K562 (cell line): ENCODE results near the gene MATN1. TPM values are rescaled to one million over a fixed set of nuclear protein-coding genes. Genes with fewer than 3 reads are reported as not detected.

Experiments used
- ESRRA ChIP-seq: fragments of 450-650 bp; IDR thresholded peaks from 2 replicates; pipeline ENCODE4 v1.6.1; 2014; ENCODE audit warnings: low read depth, mild to moderate bottlenecking, moderate library complexity, borderline replicate concordance
- FOS ChIP-seq: IDR thresholded peaks from 3 replicates; pipeline ENCODE4 v1.6.1; 2011; ENCODE audit not compliant: insufficient read length; ENCODE audit errors: extremely low read depth
- HMG20B ChIP-seq: fragments of 250-450 bp; sonication (Bioruptor Pico); IDR thresholded peaks from 2 replicates; pipeline ENCODE4 v1.5.0; 2021; ENCODE audit warnings: mild to moderate bottlenecking
- JUND ChIP-seq, 2 experiments: IDR thresholded peaks; 2 replicates in 1 of 2; 3 replicates in 1 of 2; pipeline ENCODE4 v1.6.1; 2011; ENCODE audit warnings: borderline replicate concordance in 2 of 2, low read depth in 2 of 2, low read length in 2 of 2, improper control_type of control experiment in 1 of 2, missing biosample characterization in 1 of 2, missing genetic modification characterization in 1 of 2, missing genetic modification reagents in 1 of 2
- KLF6 ChIP-seq: fragments of 250-450 bp; sonication (Bioruptor Pico); IDR thresholded peaks from 2 replicates; pipeline ENCODE4 v1.4.0; 2020; ENCODE audit warnings: mild to moderate bottlenecking, moderate library complexity, borderline replicate concordance
- NR2C2 ChIP-seq, 2 experiments: fragments of 200-800 bp in 1 of 2; sonication (Bioruptor generic) in 1 of 2; sonication (generic) in 1 of 2; formaldehyde crosslinking in 1 of 2; IDR thresholded peaks; 2 replicates each; pipeline versions ENCODE4 v1.6.1 to v1.8.0; 2016 to 2022; ENCODE audit warnings: mild to moderate bottlenecking in 1 of 2, missing compliant biosample characterization in 1 of 2, missing genetic modification characterization in 1 of 2, missing genetic modification reagents in 1 of 2
- NR2F6 ChIP-seq: fragments of 450-650 bp; formaldehyde crosslinking; IDR thresholded peaks from 2 replicates; pipeline ENCODE4 v1.4.0; 2020; ENCODE audit warnings: mild to moderate bottlenecking
- PHF21A ChIP-seq: fragments of 450-650 bp; IDR thresholded peaks from 2 replicates; pipeline ENCODE4 v1.6.1; 2017; ENCODE audit warnings: low read depth, borderline replicate concordance
- RBM34 ChIP-seq: fragments of 200-400 bp; formaldehyde crosslinking; IDR thresholded peaks from 2 replicates; pipeline ENCODE4 v1.6.1; 2018; ENCODE audit warnings: low read length, borderline replicate concordance; ENCODE audit not compliant: insufficient read depth
- RREB1 ChIP-seq: fragments of 250-450 bp; sonication (Bioruptor Pico); IDR thresholded peaks from 2 replicates; pipeline ENCODE4 v1.4.0; 2020
- SIX5 ChIP-seq, 2 experiments: IDR thresholded peaks; 2 replicates each; pipeline ENCODE4 v1.6.1; 2011; ENCODE audit warnings: low read length in 2 of 2, borderline replicate concordance in 1 of 2, low read depth in 1 of 2, mild to moderate bottlenecking in 1 of 2, moderate library complexity in 1 of 2; ENCODE audit not compliant: insufficient read depth in 1 of 2
- SMC3 ChIP-seq: conservative IDR thresholded peaks from 2 replicates; pipeline ENCODE4 v1.6.1; 2011; ENCODE audit warnings: low read depth, low read length, improper control_type of control experiment; ENCODE audit not compliant: insufficient read depth
- SOX6 ChIP-seq: fragments of 450-650 bp; IDR thresholded peaks from 2 replicates; pipeline ENCODE4 v1.6.1; 2014; ENCODE audit warnings: mild to moderate bottlenecking
- SRSF7 ChIP-seq: fragments of 200-400 bp; formaldehyde crosslinking; optimal IDR thresholded peaks from 2 replicates; pipeline ENCODE3; 2017; ENCODE audit warnings: mild to moderate bottlenecking, low read depth, low read length
- THRAP3 ChIP-seq: fragments of 450-650 bp; IDR thresholded peaks from 2 replicates; pipeline ENCODE4 v1.6.1; 2016; ENCODE audit warnings: mild to moderate bottlenecking, inconsistent platforms, borderline replicate concordance
- TRIM28 ChIP-seq: fragments of 450-650 bp; IDR thresholded peaks from 2 replicates; pipeline ENCODE4 v1.6.1; 2017
- polyA plus RNA-seq, 8 experiments: library from polyadenylated mRNA; depleted of rRNA in 4 of 8; stranded (reverse) in 5 of 8; unstranded in 3 of 8; fragments of >200 nt; fragmentation: Nextera tagmentation in 2 of 8; fragmentation: Illumina TruSeq in 1 of 8; extraction: Ambion mirVana in 2 of 8; extraction: Trizol in 1 of 8; gene quantifications; 2 replicates each; pipeline versions ENCODE4 v1.2.1 to v1.2.3, GENCODE V29; 2011 to 2014; ENCODE audit warnings: inconsistent platforms in 1 of 8, missing spikeins in 1 of 8
- total RNA-seq, 7 experiments: library from RNA; depleted of rRNA in 6 of 7; stranded (reverse); fragments of >200 nt in 6 of 7; fragmentation: Illumina TruSeq in 2 of 7; extraction: Trizol in 2 of 7; gene quantifications; 2 replicates each; pipeline versions ENCODE4 v1.2.1 to v1.2.3, GENCODE V29; 2011 to 2021; ENCODE audit warnings: low replicate concordance in 1 of 7
- TF ChIP-seq, protein P1 (sequence below): fragments of 450-650 bp; IDR thresholded peaks from 2 replicates; pipeline ENCODE4 v1.6.1; 2016; ENCODE audit warnings: low read depth, mild to moderate bottlenecking, moderate library complexity

Gene MATN1
- total and polyA plus RNA-seq, 9 of the 15 experiments (the other 6 are each of a cell fraction or from before 2014, with no cell fraction given): 0.10 to 2.3 (median 1.2) TPM

DNA sequence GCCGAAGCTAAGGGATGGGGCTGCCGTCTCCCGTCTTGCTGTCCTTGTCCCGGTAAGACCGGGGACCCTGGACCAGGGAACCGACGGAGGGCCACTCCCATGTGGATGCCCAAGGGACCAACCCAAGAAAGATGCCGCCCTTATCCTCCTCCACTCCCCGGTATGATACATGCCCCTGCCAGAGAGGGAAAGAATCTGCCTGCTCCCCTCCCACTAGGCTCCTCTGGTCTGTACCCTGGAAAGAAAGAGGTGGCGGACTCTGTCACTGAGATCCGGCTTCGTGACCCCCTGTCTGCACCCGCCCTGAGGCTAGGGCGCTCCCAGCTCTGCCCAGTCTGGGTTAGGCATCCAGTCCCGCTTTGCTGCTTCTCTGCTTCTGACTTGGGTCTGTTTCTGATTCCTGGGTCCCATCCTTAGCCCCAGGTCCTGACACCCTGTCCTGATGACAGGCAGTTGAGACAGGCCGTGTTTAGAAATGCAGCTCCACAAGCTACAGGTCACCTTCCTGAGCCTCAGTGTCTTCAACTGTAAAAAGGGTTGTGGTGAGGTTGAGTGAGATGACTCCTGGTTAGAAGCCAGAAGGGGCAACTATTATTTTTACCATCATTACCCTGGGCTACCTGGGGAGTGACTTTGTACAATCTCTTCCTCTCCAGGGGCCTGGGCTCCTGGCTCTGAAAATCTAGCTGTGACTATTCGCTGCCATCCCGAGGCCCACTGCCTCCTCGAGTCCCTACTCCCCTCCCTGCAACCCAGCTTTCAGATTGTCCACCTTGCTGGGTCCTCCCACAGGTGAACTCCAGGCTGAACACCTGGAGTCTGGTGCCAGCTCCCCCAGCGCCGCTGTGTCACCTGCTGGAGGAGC, 3.7 kb downstream of the MATN1 start (continued):
- TF ChIP-seq THRAP3 (0 out of 2 replicates have a peak, but pooled peaks have one; percentile 32), SIX5 (IDR thresholded peaks at IDR 0.05; ENCODE audit: borderline replicate concordance in 1 of 2, insufficient read depth in 1 of 2, low read depth in 1 of 2, low read length in 2 of 2) (no peak), ESRRA (peak; percentile 81), RREB1 (0 out of 2 replicates have a peak, but pooled peaks have one; percentile 83), HMG20B (CRISPR knock-in tag) (no peak), FOS (no peak), NR2F6 (CRISPR knock-in tag) (0 out of 2 replicates have a peak, but pooled peaks have one; percentile 4), RBM34 (no peak), NR2C2 (CRISPR knock-in tag; IDR thresholded peaks at IDR 0.05) (no peak), NR2C2 (tag; IDR thresholded peaks at IDR 0.05) (peak; percentile 75; the same call in 1 of the 2 replicates), SMC3 (peak; percentile 99), PHF21A (0 out of 2 replicates have a peak, but pooled peaks have one; percentile 1), SRSF7 (no peak), JUND (IDR thresholded peaks at IDR 0.05; ENCODE audit: borderline replicate concordance, low read depth, low read length) (no peak), JUND (tag; IDR thresholded peaks at IDR 0.05; ENCODE audit: borderline replicate concordance, low read depth, low read length) (peak; percentile 54; the same call in 1 of the 3 replicates), SOX6 (no peak), KLF6 (CRISPR knock-in tag) (peak; percentile 8; the same call in 1 of the 2 replicates), TRIM28 (no peak)
- TF ChIP-seq, protein P1, sequence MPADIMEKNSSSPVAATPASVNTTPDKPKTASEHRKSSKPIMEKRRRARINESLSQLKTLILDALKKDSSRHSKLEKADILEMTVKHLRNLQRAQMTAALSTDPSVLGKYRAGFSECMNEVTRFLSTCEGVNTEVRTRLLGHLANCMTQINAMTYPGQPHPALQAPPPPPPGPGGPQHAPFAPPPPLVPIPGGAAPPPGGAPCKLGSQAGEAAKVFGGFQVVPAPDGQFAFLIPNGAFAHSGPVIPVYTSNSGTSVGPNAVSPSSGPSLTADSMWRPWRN: no peak
